ENCODE measurements around the gene SAMD5.
"Not testable (repeated sequence)": the region's sequence is repeated elsewhere in the genome, so short reads cannot be mapped to it uniquely, and the experiment has no call there.

SAMD5 gene

GRCh38 chr6:147528511-147529145 is 20.1 kb downstream of the SAMD5 start:
- DNase-seq = no peak

DNA sequence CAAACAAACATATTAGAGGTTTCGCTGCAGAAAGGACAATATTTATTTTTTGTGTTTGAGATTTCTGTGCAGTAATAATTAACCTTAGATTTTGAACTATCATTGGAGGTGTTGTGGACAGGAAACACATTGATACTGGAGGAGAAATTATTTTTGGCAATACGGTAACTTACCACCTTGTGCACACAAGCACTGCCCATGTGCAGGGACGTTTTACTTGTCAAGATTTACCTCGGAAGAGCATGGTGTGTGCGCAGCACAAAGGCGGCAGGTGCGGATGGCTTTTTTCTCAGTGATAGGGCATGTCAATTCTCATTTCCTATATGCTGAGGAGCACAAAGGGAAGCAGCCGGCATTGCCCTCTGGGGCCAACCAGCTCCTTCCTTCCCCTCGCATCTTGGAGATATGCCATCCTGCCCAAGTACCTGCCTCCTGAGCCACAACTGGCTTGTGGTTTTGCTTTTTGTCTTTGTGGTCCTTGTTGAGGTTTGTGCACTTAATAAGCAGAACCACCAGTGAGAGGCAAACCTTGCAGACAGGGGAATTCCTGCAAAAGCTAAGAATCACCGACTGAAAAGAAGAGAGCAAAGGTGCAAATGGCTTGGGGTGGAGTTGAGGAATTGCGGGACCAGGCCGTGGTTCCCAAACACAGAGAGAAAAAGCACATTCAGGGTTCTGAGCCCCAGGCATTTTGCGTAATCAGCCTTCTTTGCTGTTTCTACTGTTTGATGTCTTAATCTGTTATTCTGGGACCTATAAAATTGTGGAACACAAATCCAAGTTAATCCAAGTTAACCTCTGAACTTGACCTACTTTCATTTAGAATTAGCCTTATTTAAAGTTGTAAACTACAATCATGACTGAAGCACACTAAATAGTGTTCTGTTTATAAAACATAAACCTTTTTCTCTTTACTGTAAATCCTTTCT is 21.9 kb downstream of the SAMD5 start:
- no peak for DNase-seq

- no peak for DNase-seq
Measured at GRCh38 chr6:147531321-147531720, 22.8 kb downstream of the SAMD5 start.

- DNase-seq = no peak
Measured at GRCh38 chr6:147534116-147534860, 25.8 kb downstream of the SAMD5 start.

- no peak for DNase-seq
Measured at GRCh38 chr6:147538821-147539220, 30.3 kb downstream of the SAMD5 start.

DNA sequence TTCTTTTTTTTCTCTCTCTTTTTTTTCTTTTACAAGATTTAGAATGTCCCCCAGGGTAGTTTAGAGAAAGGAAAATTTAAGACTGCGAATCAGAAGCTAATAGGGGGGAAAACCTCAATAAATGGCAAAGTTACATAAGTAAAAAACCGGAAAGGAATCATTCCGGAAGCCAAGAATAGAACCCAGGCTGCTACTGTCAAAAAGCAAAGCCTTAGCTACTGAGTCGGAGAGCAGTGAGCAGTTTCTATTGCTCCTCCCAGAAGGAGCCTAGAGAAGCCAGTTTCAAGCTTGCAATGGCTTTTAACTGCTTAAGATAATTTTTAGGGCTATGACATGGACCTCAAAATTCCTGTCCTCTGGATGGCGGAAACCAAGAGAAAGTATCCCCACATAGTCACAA is 31.6 kb downstream of the SAMD5 start:
- no peak for DNase-seq

DNA sequence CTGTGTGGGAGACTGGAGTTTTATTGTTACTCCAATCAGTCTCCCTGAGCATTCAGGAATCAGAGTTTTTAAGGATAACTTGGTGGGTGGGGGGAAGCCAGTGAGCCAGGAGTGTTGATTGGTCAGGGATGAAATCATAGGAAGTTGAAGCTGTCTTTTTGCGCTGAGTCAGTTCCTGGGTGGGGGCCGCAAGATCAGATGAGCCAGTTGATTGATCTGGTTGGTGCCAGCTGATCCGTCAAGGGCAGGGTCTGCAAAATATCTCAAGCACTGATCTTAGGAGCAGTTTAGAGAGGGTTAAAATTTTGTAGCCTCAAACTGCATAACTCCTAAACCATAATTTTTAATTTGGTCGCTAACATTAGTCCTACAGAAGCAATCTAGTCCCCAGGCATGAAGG is 33.9 kb downstream of the SAMD5 start:
- DNase-seq = not testable (repeated sequence)

DNA sequence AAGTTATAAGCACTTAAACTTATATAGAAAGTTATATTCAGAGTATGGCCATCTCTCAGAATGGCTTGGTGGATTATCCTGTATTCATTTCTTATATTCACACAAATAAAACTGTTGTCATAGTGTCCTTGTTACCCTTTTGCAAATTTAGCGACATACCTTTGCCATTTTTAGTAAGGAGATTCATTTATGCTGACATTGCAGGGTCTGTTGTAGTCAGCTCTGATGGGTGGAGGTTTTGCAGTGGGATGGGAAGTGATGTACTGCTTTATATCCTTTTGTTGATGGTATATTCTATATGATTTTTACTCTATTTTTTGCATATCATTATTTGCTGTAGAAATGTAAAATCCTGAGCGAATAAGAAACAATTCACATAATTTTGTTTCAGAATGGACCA is 35.9 kb downstream of the SAMD5 start:
- no peak for DNase-seq

DNA sequence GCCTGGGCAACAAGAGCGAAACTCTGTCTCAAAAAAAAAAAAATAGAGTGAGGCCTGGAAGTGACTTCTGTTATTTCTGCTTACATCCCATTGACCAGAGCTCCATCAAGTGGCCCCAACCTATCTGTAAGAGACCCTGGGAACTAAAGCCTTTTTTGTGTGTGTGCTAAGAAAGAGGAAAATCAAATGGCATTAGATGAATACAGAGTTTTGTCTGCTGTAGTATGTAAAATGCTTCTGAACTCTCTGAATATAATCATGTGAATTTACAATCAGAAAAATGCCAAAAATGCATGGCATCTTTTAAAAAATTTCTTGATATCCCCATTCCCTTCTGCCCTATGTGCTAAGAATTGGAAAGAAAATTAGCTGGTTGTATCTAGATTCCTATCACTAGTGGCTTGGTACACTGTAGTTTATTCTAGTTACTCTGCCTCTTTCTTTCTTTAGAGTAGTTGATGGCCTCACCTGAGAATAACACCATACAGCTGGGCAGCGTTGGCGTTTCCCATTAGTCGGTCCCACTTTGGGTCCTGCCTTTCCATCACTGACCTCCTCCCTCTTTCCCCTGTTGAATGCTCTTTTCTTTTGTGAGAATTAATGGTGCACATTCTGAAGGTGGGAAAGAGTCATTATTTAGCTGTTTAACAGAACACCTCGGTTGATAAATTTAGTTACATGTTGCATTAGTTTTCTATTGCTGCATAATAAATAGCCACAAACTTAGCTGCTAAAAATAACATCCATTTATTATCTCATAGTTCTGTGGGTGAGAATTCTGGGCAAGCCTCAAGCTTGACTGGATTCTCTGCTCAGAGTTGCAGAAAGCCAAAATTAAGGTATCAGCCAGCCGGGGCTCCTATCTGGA is 38.2 kb downstream of the SAMD5 start:
- no peak for DNase-seq

GRCh38 chr6:147547369-147547902 is 38.9 kb downstream of the SAMD5 start:
- DNase-seq = no peak

- no peak for DNase-seq
Measured at GRCh38 chr6:147548921-147549475, 40.5 kb downstream of the SAMD5 start.

DNA sequence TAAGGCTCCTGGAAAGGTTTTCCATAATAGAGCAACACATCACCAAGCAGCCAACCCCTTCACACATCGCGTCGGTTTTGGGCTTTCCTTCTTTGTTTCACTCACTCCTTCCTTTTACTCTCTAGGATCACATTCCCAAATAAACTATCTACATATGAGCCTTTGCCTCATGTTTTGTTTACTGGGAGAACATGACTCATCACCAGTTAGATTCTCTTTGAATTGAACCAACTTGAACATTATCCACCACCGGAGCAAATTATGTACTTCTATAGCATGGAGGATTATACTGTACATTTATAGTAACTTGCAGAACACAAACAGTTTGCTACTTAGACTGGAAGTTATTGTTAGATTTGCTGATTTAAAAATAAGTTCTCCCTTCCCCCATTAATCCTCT is 41.0 kb downstream of the SAMD5 start:
- DNase-seq = no peak

DNA sequence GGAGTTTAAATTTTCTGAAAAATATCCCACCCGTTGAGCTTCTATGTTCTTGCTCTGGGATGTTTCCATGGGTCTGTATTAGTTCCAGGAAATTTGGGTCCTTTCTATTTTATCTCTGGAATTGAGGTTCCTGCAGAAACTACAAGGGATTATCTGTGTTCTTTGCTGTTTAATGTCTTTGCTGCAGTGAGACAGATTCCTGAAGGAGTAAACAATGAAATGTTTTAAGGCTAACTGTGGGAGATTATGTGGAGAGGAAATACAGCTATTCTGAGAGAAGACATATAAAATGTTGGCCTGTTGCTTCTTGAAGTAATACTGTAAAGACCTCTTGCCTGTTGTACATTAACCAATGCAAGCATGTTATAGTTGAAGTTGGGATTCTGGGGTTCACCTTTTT is 43.5 kb downstream of the SAMD5 start:
- no peak for DNase-seq

GRCh38 chr6:147553099-147553498 is 44.6 kb downstream of the SAMD5 start:
- DNase-seq = no peak

- no peak for DNase-seq
Measured at GRCh38 chr6:147554281-147554680, 45.8 kb downstream of the SAMD5 start.

DNA sequence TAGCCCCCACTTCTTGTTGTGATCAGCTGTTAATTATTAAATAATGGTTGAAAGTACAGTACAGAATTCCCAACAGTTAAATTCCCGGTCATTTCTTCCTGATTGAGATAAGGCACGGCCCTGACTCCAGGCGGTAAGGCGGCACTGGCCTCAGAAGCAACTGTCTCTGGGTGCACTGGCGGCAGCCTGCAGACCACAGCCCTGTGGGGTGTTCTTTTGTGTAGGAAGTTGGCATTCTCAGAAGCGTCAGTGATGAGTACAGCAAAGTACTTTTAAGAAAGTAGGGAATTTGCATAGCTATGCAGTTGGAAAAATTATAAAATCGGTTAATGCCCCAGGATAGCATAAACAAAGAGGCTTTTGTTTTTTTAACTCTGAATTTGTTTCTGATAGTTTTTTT is 50.5 kb downstream of the SAMD5 start:
- DNase-seq = no peak

DNA sequence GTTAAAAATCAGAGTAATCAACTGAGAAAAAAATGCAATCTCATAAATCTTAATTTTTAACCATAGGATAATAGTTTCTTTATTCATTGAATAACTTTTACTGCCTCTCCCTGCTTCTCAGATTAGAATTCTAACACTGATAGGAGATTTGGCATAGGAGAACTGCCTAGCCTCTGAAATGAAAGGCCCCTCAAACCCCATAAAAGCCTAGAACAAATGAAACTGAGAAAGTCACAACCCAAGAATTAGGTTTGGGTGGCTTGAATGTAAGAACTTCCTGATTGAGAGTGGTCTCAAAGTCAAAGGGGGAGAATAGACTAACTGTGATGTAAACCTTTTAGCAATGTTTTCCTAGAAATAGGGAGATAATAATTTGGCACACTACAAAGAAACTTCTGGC is 52.2 kb downstream of the SAMD5 start:
- no peak for DNase-seq

GRCh38 chr6:147561726-147562125 is 53.2 kb downstream of the SAMD5 start:
- DNase-seq = no peak

- no peak for DNase-seq
Measured at GRCh38 chr6:147563472-147563871, 55.0 kb downstream of the SAMD5 start.

- DNase-seq = no peak
Measured at GRCh38 chr6:147564556-147564955, 56.1 kb downstream of the SAMD5 start.

DNA sequence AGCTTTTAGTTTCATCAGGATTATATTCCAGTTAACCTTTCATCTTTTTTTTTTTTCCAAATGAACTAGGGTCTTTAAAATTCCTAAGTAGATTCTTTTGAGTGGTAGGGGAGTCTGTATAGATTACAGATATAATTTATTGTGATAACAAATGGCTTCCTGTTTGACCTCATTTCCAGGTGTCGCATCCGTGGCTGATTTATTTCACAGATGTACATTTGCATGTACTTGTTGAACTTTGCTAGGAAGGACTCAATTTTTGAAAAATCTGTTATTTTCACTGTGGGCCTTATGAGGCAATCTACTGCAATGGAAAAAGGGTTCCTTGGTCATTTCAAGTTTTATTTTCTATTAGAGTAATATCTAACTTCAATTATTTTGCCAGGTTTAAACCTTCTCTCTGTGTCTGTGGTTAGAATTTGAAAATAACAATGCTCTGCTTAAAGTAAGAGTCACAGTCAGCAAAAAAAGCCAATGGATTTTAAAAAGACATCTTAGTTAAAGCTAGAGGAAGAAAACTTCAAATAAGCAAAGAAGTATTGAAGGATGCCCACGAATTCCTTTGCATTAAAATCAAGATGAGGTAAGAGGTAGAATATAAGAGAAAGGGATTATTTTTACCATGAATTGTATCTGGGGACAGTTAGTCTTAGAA is 57.9 kb downstream of the SAMD5 start:
- DNase-seq = no peak

Measured in cerebellar nuclear complex (tissue), 1 donor.